ENCODE results near the gene LBHD1.

GRCh38 chr11:62715150-62716130, 43.4 kb upstream of the LBHD1 start:
- TF ChIP-seq CTCF (conservative IDR thresholded peaks at IDR 0.05 in 1 of 2, IDR thresholded peaks at IDR 0.05 in 1 of 2; ENCODE audit: extremely low read depth in 1 of 2, insufficient read depth in 1 of 2, low read depth in 1 of 2, low read length in 2 of 2): no peak
- no peak for TF ChIP-seq EZH2 (IDR thresholded peaks at IDR 0.05; ENCODE audit: borderline replicate concordance, low read length)

Data from mammary epithelial cell (primary cell).